Measurements from ENCODE around the gene RNLS.

Gene RNLS

GRCh38 chr10:88582806-88583583 is at the start of gene RNLS:
TSS of gene RNLS (minus strand) at chr10:88583318.
- DNase-seq (ENCODE audit: extremely low read depth, low read depth): no peak
- TF ChIP-seq CTCF (IDR thresholded peaks at IDR 0.05; ENCODE audit: low read depth, low read length): peak; percentile 78

- DNase-seq (ENCODE audit: extremely low read depth, low read depth): no peak
- TF ChIP-seq CTCF (IDR thresholded peaks at IDR 0.05; ENCODE audit: low read depth, low read length): no peak
Measured at GRCh38 chr10:88624840-88625239, 41.7 kb upstream of the RNLS start.

DNA sequence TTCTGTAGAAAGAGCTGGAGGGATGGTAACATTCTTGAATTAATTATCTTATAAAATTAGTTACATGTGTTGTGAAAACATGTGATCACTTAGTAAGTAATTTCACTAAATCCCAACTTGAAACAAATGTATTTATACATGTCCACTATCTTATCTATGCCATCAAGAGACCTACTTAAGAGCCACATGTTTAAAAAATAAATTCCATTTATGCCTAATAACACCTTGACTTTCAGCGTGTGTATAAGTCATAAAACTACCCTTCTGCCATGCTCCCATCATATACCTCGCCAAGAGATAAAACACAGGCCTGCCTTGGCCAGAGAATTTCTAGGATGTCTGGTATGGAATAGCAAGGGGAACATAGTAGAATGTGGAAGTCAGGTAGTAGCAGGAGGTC is 40.7 kb upstream of the RNLS start:
- DNase-seq (ENCODE audit: extremely low read depth, low read depth): no peak
- TF ChIP-seq CTCF (IDR thresholded peaks at IDR 0.05; ENCODE audit: low read depth, low read length): no peak

- DNase-seq (ENCODE audit: extremely low read depth, low read depth): no peak
- TF ChIP-seq CTCF (IDR thresholded peaks at IDR 0.05; ENCODE audit: low read depth, low read length): no peak
Measured at GRCh38 chr10:88620441-88620840, 37.3 kb upstream of the RNLS start.

GRCh38 chr10:88618496-88618895 is 35.4 kb upstream of the RNLS start:
- TF ChIP-seq CTCF (IDR thresholded peaks at IDR 0.05; ENCODE audit: low read depth, low read length): no peak

GRCh38 chr10:88617772-88618300 is 34.7 kb upstream of the RNLS start:
- no peak for DNase-seq (ENCODE audit: extremely low read depth, low read depth)
- TF ChIP-seq CTCF (IDR thresholded peaks at IDR 0.05; ENCODE audit: low read depth, low read length): no peak

More at GRCh38 chr10:88618496-88618895, 35.4 kb upstream of the RNLS start:
- DNase-seq (ENCODE audit: extremely low read depth, low read depth): no peak

GRCh38 chr10:88616250-88616977 is 33.3 kb upstream of the RNLS start:
- no peak for TF ChIP-seq CTCF (IDR thresholded peaks at IDR 0.05; ENCODE audit: low read depth, low read length)
- no peak for DNase-seq (ENCODE audit: extremely low read depth, low read depth)

Data from AG09319 (cell line).